Measurements from ENCODE around the gene MRPL44.

DNA sequence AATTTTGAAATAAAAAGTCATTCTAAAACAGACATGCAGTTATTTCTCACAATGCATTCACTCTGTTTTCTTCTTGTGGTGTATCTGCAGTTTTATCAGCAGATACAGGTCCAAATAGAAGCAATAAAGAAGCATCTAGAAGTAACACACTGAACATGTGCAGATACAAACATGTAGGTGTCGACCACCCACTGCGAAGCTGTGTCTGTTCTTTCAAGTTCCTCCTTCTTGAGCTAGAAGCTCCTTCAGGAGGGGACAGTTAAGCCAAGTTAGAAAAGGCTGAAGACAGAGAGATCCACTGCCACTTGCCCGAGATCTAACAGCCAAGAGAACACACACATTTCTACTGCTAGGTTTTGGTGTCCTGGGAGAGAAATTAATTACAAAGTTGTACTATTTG lies 42.2 kb upstream of the MRPL44 start:
- TF ChIP-seq, protein P1, sequence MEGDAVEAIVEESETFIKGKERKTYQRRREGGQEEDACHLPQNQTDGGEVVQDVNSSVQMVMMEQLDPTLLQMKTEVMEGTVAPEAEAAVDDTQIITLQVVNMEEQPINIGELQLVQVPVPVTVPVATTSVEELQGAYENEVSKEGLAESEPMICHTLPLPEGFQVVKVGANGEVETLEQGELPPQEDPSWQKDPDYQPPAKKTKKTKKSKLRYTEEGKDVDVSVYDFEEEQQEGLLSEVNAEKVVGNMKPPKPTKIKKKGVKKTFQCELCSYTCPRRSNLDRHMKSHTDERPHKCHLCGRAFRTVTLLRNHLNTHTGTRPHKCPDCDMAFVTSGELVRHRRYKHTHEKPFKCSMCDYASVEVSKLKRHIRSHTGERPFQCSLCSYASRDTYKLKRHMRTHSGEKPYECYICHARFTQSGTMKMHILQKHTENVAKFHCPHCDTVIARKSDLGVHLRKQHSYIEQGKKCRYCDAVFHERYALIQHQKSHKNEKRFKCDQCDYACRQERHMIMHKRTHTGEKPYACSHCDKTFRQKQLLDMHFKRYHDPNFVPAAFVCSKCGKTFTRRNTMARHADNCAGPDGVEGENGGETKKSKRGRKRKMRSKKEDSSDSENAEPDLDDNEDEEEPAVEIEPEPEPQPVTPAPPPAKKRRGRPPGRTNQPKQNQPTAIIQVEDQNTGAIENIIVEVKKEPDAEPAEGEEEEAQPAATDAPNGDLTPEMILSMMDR (conservative IDR thresholded peaks at IDR 0.05; ENCODE audit: low read depth, low read length) = no peak
- no peak for TF ChIP-seq EZH2 (IDR thresholded peaks at IDR 0.05; ENCODE audit: low read length, unreplicated experiment)
